CD4-positive, CD25-positive, alpha-beta regulatory T cell (primary cell): ENCODE data around the gene CCDC86. TPM values are rescaled to one million over a fixed set of nuclear protein-coding genes. Genes with fewer than 3 reads are reported as not detected.

Experiments used
- ATAC-seq, 2 donors: fragments of 150-1000 bp; cut with Tn5 transposase; one replicate each; pipeline ENCODE4 v1.10.0; 2021; ENCODE audit warnings: low read depth in 2 of 2, moderate number of reproducible peaks in 2 of 2, moderate library complexity in 1 of 2
- DNase-seq, 3 donors: peaks; one replicate each; pipeline versions ENCODE4 v3.0.0 to v3.0.0-alpha.2; 2012 to 2022; ENCODE audit warnings: mixed read lengths in 1 of 3
- H3K27ac ChIP-seq: one replicate; pipeline ENCODE4 v1.7.0; 2013; ENCODE audit warnings: mild to moderate bottlenecking, low read length; ENCODE audit not compliant: insufficient read depth, poor library complexity, severe bottlenecking
- H3K27me3 ChIP-seq: one replicate; pipeline ENCODE4 v1.7.0; 2013; ENCODE audit warnings: low read length; ENCODE audit not compliant: control insufficient read depth, insufficient read depth
- H3K36me3 ChIP-seq: one replicate; pipeline ENCODE4 v1.7.0; 2013; ENCODE audit warnings: mild to moderate bottlenecking, low read length, moderate library complexity; ENCODE audit not compliant: control insufficient read depth, insufficient read depth
- H3K4me1 ChIP-seq: 2 replicates; pipeline ENCODE4 v1.7.0; 2013; ENCODE audit warnings: mild to moderate bottlenecking, low read length; ENCODE audit not compliant: insufficient read depth, control insufficient read depth, poor library complexity, severe bottlenecking
- H3K4me3 ChIP-seq: one replicate; pipeline ENCODE4 v1.7.0; 2013; ENCODE audit warnings: low read depth, mild to moderate bottlenecking, low read length, moderate library complexity
- H3K9me3 ChIP-seq, 2 experiments: 1 replicate in 1 of 2; 2 replicates in 1 of 2; pipeline ENCODE4 v1.7.0; 2013; ENCODE audit warnings: low read length in 2 of 2, mild to moderate bottlenecking in 1 of 2, moderate library complexity in 1 of 2; ENCODE audit not compliant: control insufficient read depth in 2 of 2
- H3K27ac Mint-ChIP-seq, 3 donors: one replicate each; pipeline ENCODE4 v1.8.0; 2020 to 2022; ENCODE audit warnings: mild to moderate bottlenecking in 3 of 3, mixed read lengths in 3 of 3, moderate library complexity in 2 of 3
- H3K27me3 Mint-ChIP-seq: one replicate; pipeline ENCODE4 v1.8.0; 2022; ENCODE audit warnings: mild to moderate bottlenecking, mixed read lengths
- H3K36me3 Mint-ChIP-seq: one replicate; pipeline ENCODE4 v1.8.0; 2020; ENCODE audit warnings: mixed read lengths
- H3K4me1 Mint-ChIP-seq, 4 donors: one replicate each; pipeline ENCODE4 v1.8.0; 2020 to 2022; ENCODE audit warnings: mixed read lengths in 4 of 4, mild to moderate bottlenecking in 1 of 4
- H3K4me3 Mint-ChIP-seq, 4 donors: one replicate each; pipeline ENCODE4 v1.8.0; 2020 to 2022; ENCODE audit warnings: mild to moderate bottlenecking in 4 of 4, mixed read lengths in 4 of 4, moderate library complexity in 3 of 4
- H3K9me3 Mint-ChIP-seq, 7 donors: one replicate each; pipeline ENCODE4 v1.8.0; 2020 to 2022; ENCODE audit warnings: mixed read lengths in 7 of 7, mild to moderate bottlenecking in 3 of 7, moderate library complexity in 2 of 7
- polyA plus RNA-seq, 4 donors: library from polyadenylated mRNA; unstranded; fragments of 300-500 nt; fragmentation: Illumina TruSeq; gene quantifications; one replicate each; pipeline ENCODE4 v1.2.3, GENCODE V29; 2021
- total RNA-seq: library from RNA; stranded (reverse); gene quantifications from one replicate; pipeline ENCODE4 v1.2.3, GENCODE V29; 2022

The CCDC86 gene
- total and polyA plus RNA-seq, 5 donors from 2014 or later: 7.0 to 12.8 (median 8.8) TPM

DNA sequence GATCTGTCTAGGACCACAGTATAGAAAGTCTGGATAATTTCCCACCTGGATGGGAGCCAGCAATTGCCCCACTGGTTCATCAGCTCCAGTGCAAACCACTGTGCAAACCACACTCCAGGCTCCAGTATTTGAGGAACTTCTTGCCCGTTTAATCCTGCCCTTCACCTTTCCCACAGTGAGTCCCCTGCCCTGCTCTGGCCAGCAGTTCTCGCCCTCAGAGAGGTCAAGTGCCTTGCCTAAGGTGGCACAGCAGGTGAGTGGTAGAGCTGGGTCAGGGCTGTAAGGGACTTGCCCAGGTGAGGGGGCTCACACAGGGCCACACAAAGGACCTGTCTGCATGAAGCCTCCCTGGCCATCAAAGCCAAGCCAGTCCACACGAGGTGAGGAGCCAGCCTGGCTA lies 32.7 kb upstream of the CCDC86 start:
- ATAC-seq (no peak), DNase-seq (no peak)
- Histone ChIP-seq H3K9me3 (no peaks in the 10 kb centered on the region), H3K36me3 (no peaks in the 10 kb centered on the region), H3K4me3 (no peak overlapping the region), H3K27me3 (no peaks in the 10 kb centered on the region), H3K4me1 (no peaks in the 10 kb centered on the region), H3K27ac (no peak overlapping the region)
- Mint-ChIP-seq H3K27me3 (peaks cover 10% of the 10 kb centered on the region), H3K27ac (peak overlapping the region in 1 of 3 donors; percentile 27), H3K4me3 (no peak overlapping the region), H3K4me1 (no peaks in the 10 kb centered on the region), H3K9me3 (peaks cover 0 to 3% (median 0%) of the 10 kb centered on the region in 7 donors), H3K36me3 (no peaks in the 10 kb centered on the region)

DNA sequence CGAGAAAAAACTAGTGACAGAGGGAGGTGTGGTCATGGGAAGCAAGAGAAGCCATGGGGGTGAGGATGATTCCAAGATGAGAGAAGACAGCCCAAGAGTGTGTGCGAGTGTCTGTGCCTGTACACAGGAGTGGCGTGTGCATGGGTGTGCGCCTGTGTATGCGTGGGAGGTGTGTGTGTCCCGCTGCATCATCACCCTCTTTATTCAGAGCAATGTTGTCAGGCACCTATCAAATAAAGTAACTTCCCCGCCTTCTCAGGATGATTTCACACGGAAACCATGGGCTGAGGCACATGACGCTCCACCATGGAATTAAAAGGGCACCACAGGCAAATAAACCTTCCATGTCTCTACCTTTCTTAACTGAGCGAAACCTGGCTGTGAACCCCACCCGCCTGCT lies 32.2 kb upstream of the CCDC86 start:
- H3K36me3 Mint-ChIP-seq: no peaks in the 10 kb centered on the region
- ATAC-seq (no peak), DNase-seq (no peak)
- no peaks in the 10 kb centered on the region for H3K36me3 ChIP-seq
- H3K4me3 ChIP-seq: no peak overlapping the region
- no peak overlapping the region for H3K4me3 Mint-ChIP-seq
- H3K27ac ChIP-seq: no peak overlapping the region
- peaks cover 5% of the 10 kb centered on the region for H3K27me3 Mint-ChIP-seq
- H3K27ac Mint-ChIP-seq: no peak overlapping the region
- no peaks in the 10 kb centered on the region for H3K9me3 ChIP-seq
- H3K4me1 ChIP-seq: no peaks in the 10 kb centered on the region
- peaks cover 0 to 4% (median 0%) of the 10 kb centered on the region in 7 donors for H3K9me3 Mint-ChIP-seq
- no peaks in the 10 kb centered on the region for H3K27me3 ChIP-seq
- H3K4me1 Mint-ChIP-seq: no peaks in the 10 kb centered on the region

DNA sequence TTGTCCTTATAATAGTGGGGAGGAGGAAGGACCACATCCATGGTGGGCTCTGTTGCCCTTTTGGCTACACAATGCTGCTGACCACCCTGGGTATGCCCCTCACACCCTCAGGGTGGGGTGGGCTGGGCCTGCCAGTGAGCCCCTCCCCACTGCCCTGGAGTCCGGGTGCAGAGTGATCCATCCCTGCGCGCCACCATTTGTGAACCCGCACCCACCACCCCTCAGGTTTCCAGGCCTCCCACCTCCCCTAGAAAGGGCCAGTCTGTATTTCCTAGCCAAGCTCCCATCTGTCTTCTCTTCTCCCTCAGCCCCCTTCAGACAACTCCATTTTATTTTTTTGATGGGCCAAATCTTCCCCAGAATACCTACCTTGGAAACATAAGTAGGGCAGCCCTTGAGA lies 31.8 kb upstream of the CCDC86 start:
- H3K27ac Mint-ChIP-seq: no peak overlapping the region
- peaks cover 0 to 4% (median 0%) of the 10 kb centered on the region in 7 donors for H3K9me3 Mint-ChIP-seq
- ATAC-seq: no peak

DNA sequence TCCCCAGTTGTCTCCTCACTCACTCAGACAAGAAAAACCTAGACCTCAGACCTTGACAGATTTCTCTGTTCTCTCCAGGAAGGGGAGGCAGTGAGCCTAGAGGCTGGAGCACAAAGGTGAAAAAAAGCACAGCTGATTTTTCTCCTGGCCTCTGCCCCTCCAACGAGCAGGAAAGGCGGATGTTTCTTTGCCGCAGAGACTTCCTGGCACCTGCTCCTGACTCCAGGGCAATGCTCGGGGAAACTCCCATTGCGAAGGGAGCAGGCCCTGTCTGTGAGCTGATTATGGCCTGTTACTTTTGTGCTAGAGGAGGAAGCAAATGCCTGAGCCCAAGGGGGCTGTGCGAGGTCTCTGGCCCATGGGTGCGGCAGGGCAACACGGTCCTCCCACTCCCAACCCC lies 31.3 kb upstream of the CCDC86 start:
- Histone ChIP-seq H3K27ac (no peak overlapping the region), H3K9me3 (no peaks in the 10 kb centered on the region), H3K4me3 (no peak overlapping the region), H3K4me1 (no peaks in the 10 kb centered on the region), H3K27me3 (no peaks in the 10 kb centered on the region), H3K36me3 (no peaks in the 10 kb centered on the region)
- H3K9me3 Mint-ChIP-seq: peaks cover 0 to 4% (median 0%) of the 10 kb centered on the region in 7 donors
- H3K4me3 Mint-ChIP-seq: no peak overlapping the region
- H3K27me3 Mint-ChIP-seq: peaks cover 4% of the 10 kb centered on the region
- no peaks in the 10 kb centered on the region for H3K4me1 Mint-ChIP-seq
- no peak overlapping the region for H3K27ac Mint-ChIP-seq
- no peaks in the 10 kb centered on the region for H3K36me3 Mint-ChIP-seq
- DNase-seq: no peak
- no peak for ATAC-seq

More for the DNA sequence above, 31.8 kb upstream of the CCDC86 start:
- H3K9me3 ChIP-seq: no peaks in the 10 kb centered on the region
- peaks cover 4% of the 10 kb centered on the region for H3K27me3 Mint-ChIP-seq
- no peak for DNase-seq
- H3K4me1 ChIP-seq: no peaks in the 10 kb centered on the region
- no peak overlapping the region for H3K27ac ChIP-seq
- H3K36me3 ChIP-seq: no peaks in the 10 kb centered on the region
- H3K4me3 Mint-ChIP-seq: no peak overlapping the region
- no peaks in the 10 kb centered on the region for H3K4me1 Mint-ChIP-seq
- no peaks in the 10 kb centered on the region for H3K36me3 Mint-ChIP-seq
- no peaks in the 10 kb centered on the region for H3K27me3 ChIP-seq
- no peak overlapping the region for H3K4me3 ChIP-seq

DNA sequence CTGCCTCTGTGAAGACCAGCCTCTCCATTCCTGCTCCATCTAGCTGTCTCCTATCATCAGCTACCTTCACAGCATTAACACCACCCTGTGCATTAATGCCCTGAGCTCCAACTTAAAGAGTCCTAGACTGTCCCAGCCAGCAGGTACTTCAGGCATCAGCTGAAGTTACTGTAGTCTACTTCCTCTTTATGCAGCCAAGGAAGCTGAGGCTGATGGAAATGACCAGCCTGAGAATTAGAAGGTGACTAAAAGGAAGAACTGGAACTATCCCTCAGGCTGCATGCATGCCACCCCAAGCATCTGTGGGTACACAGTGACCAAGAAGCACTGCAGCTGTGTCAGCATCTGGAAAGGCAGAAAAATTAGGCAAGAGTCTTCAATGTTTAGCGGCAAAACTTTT lies 28.6 kb upstream of the CCDC86 start:
- no peaks in the 10 kb centered on the region for H3K36me3 Mint-ChIP-seq
- peaks cover 11 to 15% of the 10 kb centered on the region in 2 experiments for H3K9me3 ChIP-seq
- no peaks in the 10 kb centered on the region for H3K36me3 ChIP-seq
- H3K27ac Mint-ChIP-seq: no peak overlapping the region
- H3K27me3 Mint-ChIP-seq: peaks cover 4% of the 10 kb centered on the region
- no peaks in the 10 kb centered on the region for H3K4me1 ChIP-seq
- H3K27me3 ChIP-seq: peaks cover 2% of the 10 kb centered on the region
- no peak for DNase-seq
- no peaks in the 10 kb centered on the region for H3K4me1 Mint-ChIP-seq
- H3K4me3 ChIP-seq: no peak overlapping the region
- H3K4me3 Mint-ChIP-seq: no peak overlapping the region
- no peak for ATAC-seq
- H3K9me3 Mint-ChIP-seq: peaks cover 0 to 15% (median 5%) of the 10 kb centered on the region in 7 donors
- no peak overlapping the region for H3K27ac ChIP-seq

DNA sequence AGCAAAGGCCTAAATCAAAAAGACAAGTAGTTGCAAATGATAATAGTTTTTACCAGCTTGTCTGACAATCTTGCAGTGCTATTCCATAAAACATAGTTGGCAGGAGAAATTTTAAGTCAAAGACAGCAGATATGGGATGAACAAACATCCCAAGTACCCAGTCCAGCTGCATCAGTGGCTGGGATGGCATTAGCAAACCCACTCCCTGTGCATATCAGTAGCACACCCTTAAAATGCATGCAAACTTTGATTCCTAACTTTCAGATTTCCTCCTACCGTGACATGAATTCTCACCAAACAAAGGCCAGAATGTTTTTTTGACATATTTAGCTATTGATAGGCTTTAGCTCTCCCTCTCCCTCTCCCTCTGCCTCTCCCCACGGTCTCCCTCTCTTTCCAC lies 27.8 kb upstream of the CCDC86 start:
- Histone ChIP-seq H3K9me3 (peaks cover 11 to 15% of the 10 kb centered on the region in 2 experiments), H3K27me3 (peaks cover 2% of the 10 kb centered on the region)
- H3K4me1 Mint-ChIP-seq: no peaks in the 10 kb centered on the region

DNA sequence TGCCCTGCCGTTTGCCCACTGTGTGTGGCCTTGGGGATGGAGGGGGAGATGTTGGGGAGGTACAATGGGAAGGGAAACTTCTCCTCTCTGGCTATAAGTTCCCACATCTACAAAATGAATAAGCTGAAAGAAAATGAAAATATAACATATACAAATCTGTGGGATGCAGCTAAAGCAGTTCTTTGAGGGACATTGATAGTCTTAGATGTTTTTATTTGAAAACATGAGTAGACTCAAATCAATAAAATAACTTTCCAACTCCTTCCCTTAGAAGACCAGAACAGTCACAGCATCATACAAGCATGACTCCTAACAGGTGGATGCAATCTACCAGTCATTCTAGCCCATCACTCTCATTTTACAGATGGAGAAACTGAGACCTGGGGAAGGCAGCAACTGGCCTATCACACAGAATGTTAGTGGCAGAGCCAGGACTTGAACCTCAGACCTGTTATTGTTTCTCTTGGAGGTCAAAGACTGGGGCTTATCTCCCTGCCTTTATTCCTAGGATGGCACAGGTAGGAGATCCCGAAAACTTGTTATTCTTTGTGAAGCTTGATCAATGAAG lies 25.2 kb upstream of the CCDC86 start:
- Mint-ChIP-seq H3K9me3 (peaks cover 0 to 15% (median 5%) of the 10 kb centered on the region in 7 donors), H3K27ac (no peak overlapping the region), H3K36me3 (no peaks in the 10 kb centered on the region), H3K4me3 (no peak overlapping the region), H3K27me3 (peaks cover 8% of the 10 kb centered on the region), H3K4me1 (no peaks in the 10 kb centered on the region)
- Histone ChIP-seq H3K4me1 (no peaks in the 10 kb centered on the region), H3K27me3 (peaks cover 2% of the 10 kb centered on the region), H3K36me3 (no peaks in the 10 kb centered on the region), H3K27ac (no peak overlapping the region), H3K4me3 (no peak overlapping the region), H3K9me3 (peaks cover 11 to 15% of the 10 kb centered on the region in 2 experiments)
- ATAC-seq: no peak
- no peak for DNase-seq

More for the DNA sequence above, 27.8 kb upstream of the CCDC86 start:
- H3K36me3 ChIP-seq: no peaks in the 10 kb centered on the region
- H3K4me3 ChIP-seq: no peak overlapping the region
- H3K27ac ChIP-seq: no peak overlapping the region
- Mint-ChIP-seq H3K27me3 (peaks cover 7% of the 10 kb centered on the region), H3K36me3 (no peaks in the 10 kb centered on the region), H3K27ac (no peak overlapping the region), H3K9me3 (peaks cover 0 to 15% (median 5%) of the 10 kb centered on the region in 7 donors), H3K4me3 (no peak overlapping the region)
- ATAC-seq (no peak), DNase-seq (no peak)
- no peaks in the 10 kb centered on the region for H3K4me1 ChIP-seq

DNA sequence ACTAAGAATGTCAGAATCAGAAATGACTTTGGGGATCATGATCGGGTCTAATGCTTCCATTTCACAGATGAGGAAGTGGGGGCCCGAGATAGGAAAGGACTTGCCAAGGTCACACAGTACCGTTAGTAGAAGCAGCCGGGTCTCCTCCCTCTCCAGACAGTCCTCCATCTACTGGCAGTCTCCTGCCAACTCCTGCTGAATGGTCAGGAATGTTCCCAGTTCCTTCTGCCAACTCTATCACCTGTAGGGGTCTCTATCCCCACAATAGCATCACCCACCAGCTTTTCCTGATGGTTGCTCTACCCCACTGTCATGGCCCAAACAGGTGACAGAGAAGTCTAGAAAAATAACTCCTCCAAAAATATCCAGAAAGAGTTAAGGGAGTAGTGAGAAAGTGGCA lies 23.9 kb upstream of the CCDC86 start:
- H3K36me3 Mint-ChIP-seq: no peaks in the 10 kb centered on the region
- no peak overlapping the region for H3K27ac ChIP-seq
- H3K9me3 ChIP-seq: peaks cover 11 to 15% of the 10 kb centered on the region in 2 experiments
- H3K4me3 ChIP-seq: no peak overlapping the region
- no peaks in the 10 kb centered on the region for H3K4me1 ChIP-seq
- H3K27me3 Mint-ChIP-seq: peaks cover 8% of the 10 kb centered on the region
- H3K4me1 Mint-ChIP-seq: no peaks in the 10 kb centered on the region
- DNase-seq: no peak
- peaks cover 0 to 15% (median 4%) of the 10 kb centered on the region in 7 donors for H3K9me3 Mint-ChIP-seq
- H3K4me3 Mint-ChIP-seq: no peak overlapping the region
- no peak for ATAC-seq
- peaks cover 2% of the 10 kb centered on the region for H3K27me3 ChIP-seq
- no peaks in the 10 kb centered on the region for H3K36me3 ChIP-seq
- H3K27ac Mint-ChIP-seq: no peak overlapping the region
